GM19438 (cell line): Measurements from ENCODE around the gene PLCH2.

Experiments
- ATAC-seq: cut with Tn5 transposase; IDR thresholded peaks from one replicate; pipeline ENCODE4 v1.9.1; 2021; ENCODE audit warnings: low read depth; ENCODE audit not compliant: unreplicated experiment

PLCH2 gene

DNA sequence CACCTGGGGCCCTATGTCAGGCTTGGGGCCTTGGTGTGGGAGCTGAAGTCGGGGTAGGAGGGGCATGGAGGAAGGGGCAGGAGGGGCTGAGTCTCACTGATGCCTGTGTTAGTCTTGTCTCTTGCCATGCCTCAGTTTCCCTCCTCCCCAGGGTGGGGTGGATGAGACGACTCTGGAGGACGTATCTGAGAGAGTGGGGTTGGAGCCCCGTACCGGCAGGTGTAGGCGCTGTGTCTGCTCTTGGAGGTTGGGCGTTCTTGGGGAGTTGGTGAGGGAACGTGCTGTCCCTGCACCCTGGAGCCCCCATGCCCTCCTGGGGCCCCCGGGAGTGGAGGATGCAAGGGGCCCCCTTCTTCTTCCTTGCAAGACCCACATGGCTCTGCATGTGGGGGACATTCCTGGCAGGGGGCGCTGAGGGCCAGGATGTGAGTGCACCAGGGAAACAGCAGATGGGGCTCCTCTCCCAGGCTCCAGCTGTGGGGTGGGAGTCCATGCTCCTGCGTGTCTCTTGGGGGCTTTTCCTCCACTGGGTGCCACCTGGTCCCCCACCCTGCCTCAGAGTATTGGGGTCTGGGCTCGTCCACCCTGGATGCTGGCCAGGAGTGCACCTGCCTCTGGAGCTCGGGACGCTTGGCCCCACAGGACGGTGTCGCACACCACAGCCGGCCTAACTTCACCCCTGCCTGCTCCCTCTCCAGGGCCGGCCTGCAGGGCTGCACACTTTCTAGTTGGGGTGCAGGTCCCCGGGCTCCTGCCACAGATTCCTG is 78.7 kb downstream of the PLCH2 start:
- ATAC-seq: no peak
